GM18909 (cell line): ENCODE data around the gene ANKRD62.
"Not testable (repeated sequence)": the region's sequence is repeated elsewhere in the genome, so short reads cannot be mapped to it uniquely, and the experiment has no call there.

Source experiments
- ATAC-seq: cut with Tn5 transposase; IDR thresholded peaks from one replicate; pipeline ENCODE4 v1.9.1; 2021; ENCODE audit warnings: mild to moderate bottlenecking; ENCODE audit not compliant: unreplicated experiment, poor library complexity

Gene ANKRD62

GRCh38 chr18:12091538-12092141 is 2.0 kb upstream of the ANKRD62 start:
- no peak for ATAC-seq

GRCh38 chr18:12092398-12093229 is 1.0 kb upstream of the ANKRD62 start:
- no peak for ATAC-seq

GRCh38 chr18:12098374-12098773 is 4.7 kb downstream of the ANKRD62 start:
- no peak for ATAC-seq

GRCh38 chr18:12099160-12099559 is 5.5 kb downstream of the ANKRD62 start:
- no peak for ATAC-seq

GRCh38 chr18:12101266-12101665 is 7.6 kb downstream of the ANKRD62 start:
- no peak for ATAC-seq

GRCh38 chr18:12102136-12102842 is 8.6 kb downstream of the ANKRD62 start:
- ATAC-seq, result no peak

GRCh38 chr18:12106471-12106870 is 12.8 kb downstream of the ANKRD62 start:
- no peak for ATAC-seq

- ATAC-seq, result no peak
Measured at GRCh38 chr18:12109836-12110235, 16.2 kb downstream of the ANKRD62 start.

- no peak for ATAC-seq
Measured at GRCh38 chr18:12113999-12114646, 20.5 kb downstream of the ANKRD62 start.

GRCh38 chr18:12119358-12119757 is 25.7 kb downstream of the ANKRD62 start:
- ATAC-seq, result no peak

GRCh38 chr18:12121175-12122042 is 27.8 kb downstream of the ANKRD62 start:
- no peak for ATAC-seq

- ATAC-seq, result not testable (repeated sequence)
Measured at GRCh38 chr18:12122043-12122389, 28.4 kb downstream of the ANKRD62 start.

- ATAC-seq, result not testable (repeated sequence)
Measured at GRCh38 chr18:12127647-12128046, 34.0 kb downstream of the ANKRD62 start.

GRCh38 chr18:12138831-12139230 is 45.2 kb downstream of the ANKRD62 start:
- ATAC-seq, result not testable (repeated sequence)

- ATAC-seq, result not testable (repeated sequence)
Measured at GRCh38 chr18:12140866-12141265, 47.2 kb downstream of the ANKRD62 start.

GRCh38 chr18:12141778-12142177 is 48.1 kb downstream of the ANKRD62 start:
- not testable (repeated sequence) for ATAC-seq

- not testable (repeated sequence) for ATAC-seq
Measured at GRCh38 chr18:12149431-12149830, 55.8 kb downstream of the ANKRD62 start.

- no peak for ATAC-seq
Measured at GRCh38 chr18:12154361-12154760, 60.7 kb downstream of the ANKRD62 start.

- ATAC-seq, result no peak
Measured at GRCh38 chr18:12155996-12156395, 62.4 kb downstream of the ANKRD62 start.

- no peak for ATAC-seq
Measured at GRCh38 chr18:12159446-12159845, 65.8 kb downstream of the ANKRD62 start.
